GM18508 (cell line): ENCODE results near the gene MARK4.
"Not testable (repeated sequence)": the region's sequence is repeated elsewhere in the genome, so short reads cannot be mapped to it uniquely, and the experiment has no call there.

ENCODE experiments used
- ATAC-seq: cut with Tn5 transposase; IDR thresholded peaks from one replicate; pipeline ENCODE4 v1.9.1; 2021; ENCODE audit warnings: moderate number of reproducible peaks; ENCODE audit not compliant: insufficient read depth, unreplicated experiment

The MARK4 gene

GRCh38 chr19:45331411-45331810 is 80.3 kb downstream of the MARK4 start:
- ATAC-seq, result no peak

- no peak for ATAC-seq
Observed at GRCh38 chr19:45333609-45334303, 82.7 kb downstream of the MARK4 start.

- not testable (repeated sequence) for ATAC-seq
Observed at GRCh38 chr19:45334881-45335280, 83.8 kb downstream of the MARK4 start.

GRCh38 chr19:45336696-45337251 is 85.7 kb downstream of the MARK4 start:
- ATAC-seq, result no peak

GRCh38 chr19:45339629-45340028 is 88.6 kb downstream of the MARK4 start:
- ATAC-seq, result no peak

GRCh38 chr19:45340232-45340898 is 89.3 kb downstream of the MARK4 start, which contains the start of gene KLC3:
TSS of gene KLC3 (plus strand) at chr19:45340750. CDS start at chr19:45345542, 4,792 bp downstream.
- ATAC-seq, result no peak

GRCh38 chr19:45340899-45341453 is 89.9 kb downstream of the MARK4 start:
- no peak for ATAC-seq

GRCh38 chr19:45342911-45343310 is 91.8 kb downstream of the MARK4 start:
- ATAC-seq, result no peak

- ATAC-seq, result no peak
Observed at GRCh38 chr19:45344621-45345505, 93.8 kb downstream of the MARK4 start.

GRCh38 chr19:45345506-45345860 is 94.4 kb downstream of the MARK4 start:
- no peak for ATAC-seq

GRCh38 chr19:45346449-45346848 is 95.4 kb downstream of the MARK4 start:
- ATAC-seq, result no peak

GRCh38 chr19:45347570-45348366 is 96.7 kb downstream of the MARK4 start:
- ATAC-seq, result no peak

- ATAC-seq, result no peak
Observed at GRCh38 chr19:45348367-45349125, 97.5 kb downstream of the MARK4 start.

- ATAC-seq, result no peak
Observed at GRCh38 chr19:45349126-45349415, 98.0 kb downstream of the MARK4 start.

GRCh38 chr19:45349430-45349941 is 98.4 kb downstream of the MARK4 start:
- ATAC-seq, result no peak

GRCh38 chr19:45350477-45351058 is 99.5 kb downstream of the MARK4 start:
- no peak for ATAC-seq

- no peak for ATAC-seq
Observed at GRCh38 chr19:45351401-45351952, 100.4 kb downstream of the MARK4 start.

- no peak for ATAC-seq
Observed at GRCh38 chr19:45352062-45352461, 101.0 kb downstream of the MARK4 start.
